ENCODE measurements around the gene CC2D2A.

The CC2D2A gene

DNA sequence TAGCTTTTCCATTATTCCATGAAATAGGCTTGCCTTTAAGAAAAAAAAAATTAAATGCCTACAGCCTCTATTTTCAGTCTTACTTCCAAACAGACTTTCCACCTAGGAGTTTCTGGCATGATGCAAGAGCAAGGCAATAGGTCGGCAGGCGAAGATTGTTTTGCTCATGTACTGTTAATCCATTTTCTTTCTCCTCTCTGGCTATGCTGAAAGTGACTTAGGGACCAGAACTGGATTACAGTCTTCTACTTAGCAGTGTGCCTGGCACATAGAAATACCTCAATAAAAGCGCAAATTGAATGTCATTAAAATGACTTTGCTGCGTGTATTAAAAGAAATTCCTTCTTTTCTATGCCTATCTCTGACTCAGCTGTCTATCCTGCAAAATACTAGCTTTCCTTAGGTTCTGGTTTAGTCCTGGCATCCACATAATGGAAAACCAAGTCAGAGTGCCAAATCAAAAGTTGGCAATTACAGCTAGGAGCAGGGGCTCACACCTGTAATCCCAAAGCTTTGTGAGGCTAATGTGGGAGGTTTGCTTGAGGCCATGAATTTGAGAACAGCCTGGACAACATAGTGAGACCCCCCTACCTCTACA is 51.9 kb downstream of the CC2D2A start:
- no peak for DNase-seq

DNA sequence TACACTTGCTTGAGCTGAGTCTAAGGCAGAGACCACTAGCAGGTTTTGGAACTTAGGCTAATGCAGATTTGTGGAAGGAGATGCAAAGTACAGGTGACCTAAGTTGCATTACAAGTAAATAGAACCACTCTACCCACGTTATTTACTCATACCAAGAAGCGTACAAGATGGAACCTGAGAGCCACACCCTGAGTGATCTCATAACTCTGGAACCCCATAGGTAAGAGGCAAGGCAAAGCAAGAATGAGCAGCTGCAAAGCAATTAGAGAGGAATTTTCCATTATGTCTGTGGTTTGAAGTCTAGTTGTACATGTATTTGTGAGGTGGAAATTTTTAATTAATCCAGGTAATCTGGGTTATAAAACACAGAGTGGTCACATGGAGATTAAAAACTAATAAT is 55.4 kb downstream of the CC2D2A start:
- DNase-seq, result no peak

- no peak for DNase-seq
Measured at GRCh38 chr4:15526924-15527592, 57.4 kb downstream of the CC2D2A start.

DNA sequence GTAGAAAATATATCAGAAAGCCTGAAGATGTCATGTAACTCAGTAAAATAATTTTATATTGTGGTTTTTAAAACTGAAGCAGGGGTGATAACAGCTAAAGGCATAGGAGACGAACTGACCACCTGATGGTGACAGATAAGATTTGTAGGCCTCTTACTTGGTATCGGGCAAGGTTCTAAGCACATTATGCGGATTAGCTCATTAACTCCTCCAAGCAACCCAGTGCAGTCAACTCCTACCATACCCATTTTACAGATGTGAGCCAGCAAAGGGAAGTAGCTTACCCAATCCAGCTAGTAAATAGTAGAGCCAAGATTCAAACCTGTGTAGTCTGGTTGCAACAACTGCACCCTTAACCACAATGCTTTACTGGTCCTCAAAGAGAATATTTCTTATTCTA is 62.1 kb downstream of the CC2D2A start:
- DNase-seq, result no peak

GRCh38 chr4:15533817-15534216 is 64.1 kb downstream of the CC2D2A start:
- no peak for DNase-seq

GRCh38 chr4:15535599-15535998 is 65.9 kb downstream of the CC2D2A start:
- DNase-seq, result no peak

DNA sequence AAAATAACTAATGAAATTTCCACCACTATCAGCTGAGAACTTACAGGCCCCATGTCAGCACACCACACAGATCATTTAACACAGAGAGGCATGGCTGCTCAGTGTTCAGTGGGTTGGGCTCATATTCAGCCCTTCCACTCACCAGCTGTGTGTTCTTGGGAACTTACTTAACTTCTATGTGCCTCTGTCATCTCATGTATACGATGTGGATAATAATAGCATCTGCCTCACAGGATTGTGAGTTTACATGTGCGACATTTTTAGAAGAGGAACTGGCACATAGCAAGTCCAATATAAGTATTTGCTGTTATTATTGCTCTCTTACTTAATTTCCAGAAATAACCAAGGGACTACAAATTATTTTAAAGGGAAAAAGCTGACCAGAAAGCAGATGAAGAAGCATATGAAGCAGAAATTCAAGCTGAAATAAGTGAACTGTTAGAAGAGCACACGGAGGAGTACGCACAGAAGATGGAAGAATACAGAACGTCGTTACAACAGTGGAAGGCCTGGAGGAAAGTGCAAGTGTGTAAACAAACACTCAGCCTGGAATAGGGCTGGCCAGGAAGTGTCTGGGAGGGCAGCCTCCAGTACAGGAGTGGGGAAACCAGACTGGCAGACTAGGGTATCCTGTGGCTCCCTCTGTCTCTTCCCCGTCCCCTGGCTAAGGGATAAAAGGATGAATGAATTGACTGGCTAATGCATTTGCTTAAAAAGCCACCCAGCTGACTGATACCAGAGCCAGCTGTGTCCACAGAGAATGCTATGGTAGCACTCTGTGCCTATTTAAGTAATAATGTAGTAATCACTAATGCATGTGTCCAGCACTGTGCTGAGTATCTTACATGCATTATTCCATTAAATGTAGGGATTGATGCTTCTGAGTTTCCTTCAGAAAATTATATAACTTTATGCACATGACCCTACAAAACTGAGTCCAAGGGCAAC is 67.1 kb downstream of the CC2D2A start:
- DNase-seq, result no peak

DNA sequence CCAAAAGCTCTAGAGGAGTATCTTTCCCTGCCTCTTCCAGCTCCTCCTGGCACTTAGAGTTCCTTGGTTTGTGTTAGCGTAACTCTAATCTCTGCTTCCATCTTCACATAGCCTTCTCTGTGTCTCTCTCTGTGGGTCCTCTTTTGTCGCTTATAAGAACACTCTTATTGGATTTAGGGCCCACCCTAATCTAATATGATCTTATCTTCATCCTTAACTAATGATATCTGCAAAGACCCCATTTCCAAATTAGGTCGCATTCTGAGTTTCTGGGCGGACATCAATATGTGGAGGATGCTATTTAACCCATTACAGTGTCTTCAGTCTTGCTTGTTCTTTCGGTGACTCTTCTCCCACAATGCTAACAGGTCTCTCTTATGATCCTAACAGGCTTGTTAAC is 72.3 kb downstream of the CC2D2A start:
- no peak for DNase-seq

DNA sequence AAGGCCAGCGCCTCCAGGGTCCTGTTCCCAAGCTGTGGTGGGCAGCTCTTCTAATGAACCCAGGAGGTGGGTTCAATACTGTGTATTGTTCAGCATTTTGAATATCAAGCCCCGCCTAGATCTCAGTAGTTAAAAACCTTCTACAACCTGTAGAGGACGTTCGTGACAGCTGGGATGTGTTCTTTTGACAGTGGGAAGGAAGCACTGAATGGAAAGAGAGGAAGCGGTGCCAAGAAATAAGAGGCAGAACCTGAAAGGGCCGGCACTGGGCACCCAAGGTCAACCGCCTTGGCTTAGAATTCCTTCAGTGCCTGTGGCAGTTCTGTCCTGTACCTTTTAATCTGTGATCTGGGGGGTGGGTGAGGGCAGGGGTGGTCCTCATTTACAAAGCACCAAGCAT is 73.1 kb downstream of the CC2D2A start:
- DNase-seq, result no peak

- no peak for DNase-seq
Measured at GRCh38 chr4:15543537-15544247, 74.0 kb downstream of the CC2D2A start.

- no peak for DNase-seq
Measured at GRCh38 chr4:15544248-15544729, 74.6 kb downstream of the CC2D2A start.

GRCh38 chr4:15545371-15545770 is 75.7 kb downstream of the CC2D2A start:
- no peak for DNase-seq

- no peak for DNase-seq
Measured at GRCh38 chr4:15547392-15547791, 77.7 kb downstream of the CC2D2A start.

DNA sequence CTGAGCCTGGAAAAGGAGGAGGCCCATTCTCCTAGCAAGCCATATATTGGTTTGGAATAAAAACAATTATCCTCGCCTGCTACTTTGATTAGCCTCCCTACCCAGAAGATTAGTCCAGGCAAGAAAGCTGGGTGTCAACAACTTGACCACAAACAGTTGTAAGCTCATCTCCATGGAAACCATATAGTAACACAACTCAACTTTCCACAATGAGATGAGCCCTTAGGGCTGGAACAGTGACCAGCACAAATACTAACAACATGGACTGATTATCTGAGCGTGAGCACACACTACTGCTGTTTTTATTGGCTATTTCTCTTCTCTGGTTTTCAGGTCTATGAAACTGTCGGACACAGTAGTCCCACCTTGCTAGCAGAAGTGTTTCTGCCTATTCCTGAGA is 80.8 kb downstream of the CC2D2A start:
- no peak for DNase-seq

DNA sequence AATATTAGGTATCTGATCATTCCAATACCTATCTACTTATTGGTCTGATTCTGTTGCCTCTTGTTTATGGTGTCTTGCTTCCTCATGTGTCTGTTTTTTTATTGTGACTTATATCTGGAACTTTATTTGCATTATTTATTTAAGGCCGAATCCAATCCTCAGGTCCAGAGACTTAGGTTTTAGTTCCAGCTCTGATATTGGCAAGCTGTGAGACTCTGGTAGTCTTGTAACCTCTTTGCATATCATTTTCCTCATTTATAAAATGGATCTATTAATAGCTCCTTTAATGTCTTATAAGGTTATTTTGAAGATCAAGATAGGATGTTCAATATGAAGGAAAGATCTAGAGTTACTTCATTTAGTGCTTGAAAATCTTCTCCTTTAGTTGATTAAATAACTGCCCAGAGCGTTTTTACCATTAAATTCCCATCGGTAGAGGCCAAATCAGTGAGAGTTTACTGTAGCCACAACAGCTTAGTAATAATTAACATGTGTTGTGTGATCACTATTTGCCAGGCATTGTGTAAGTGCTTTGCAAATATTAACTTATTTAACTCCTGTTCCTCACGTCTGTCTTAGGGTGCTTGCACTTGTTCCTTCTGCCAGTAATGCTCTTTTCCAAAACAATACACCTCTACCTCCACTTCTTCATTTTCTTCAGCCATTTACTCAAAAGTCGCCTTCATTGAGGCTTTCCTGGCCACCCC is 82.2 kb downstream of the CC2D2A start:
- no peak for DNase-seq

- DNase-seq, result no peak
Measured at GRCh38 chr4:15552557-15553362, 83.1 kb downstream of the CC2D2A start.

DNA sequence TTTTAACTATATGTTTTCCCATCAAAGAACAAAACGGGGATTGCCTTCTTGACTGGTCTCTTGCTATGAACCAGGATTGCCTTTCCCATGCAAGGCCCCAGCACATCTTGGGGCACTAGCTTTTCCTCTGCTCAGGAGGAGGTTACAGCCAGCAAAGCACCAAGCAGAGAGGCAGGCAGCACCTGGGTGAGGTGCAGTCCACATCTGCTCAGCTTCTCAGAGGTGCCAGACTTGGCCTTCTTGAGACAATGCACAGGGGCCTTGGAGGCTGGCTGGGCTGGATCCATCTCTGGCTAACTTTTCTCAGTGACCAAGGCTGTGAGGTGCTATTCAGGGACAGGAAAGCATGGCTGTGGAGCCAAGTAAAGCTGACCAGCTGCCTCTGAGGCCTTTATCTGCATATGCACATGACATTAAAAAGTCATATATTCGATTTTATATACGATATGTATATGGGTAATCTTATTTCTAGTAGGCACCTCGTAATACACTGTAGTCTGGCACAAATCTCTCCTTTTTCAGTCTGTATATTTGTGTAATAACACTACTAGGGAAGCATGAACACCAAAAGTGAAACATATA is 86.9 kb downstream of the CC2D2A start:
- DNase-seq, result no peak

GRCh38 chr4:15557786-15558550 is 88.3 kb downstream of the CC2D2A start:
- DNase-seq, result no peak

GRCh38 chr4:15558561-15558960 is 88.9 kb downstream of the CC2D2A start:
- DNase-seq, result no peak

DNA sequence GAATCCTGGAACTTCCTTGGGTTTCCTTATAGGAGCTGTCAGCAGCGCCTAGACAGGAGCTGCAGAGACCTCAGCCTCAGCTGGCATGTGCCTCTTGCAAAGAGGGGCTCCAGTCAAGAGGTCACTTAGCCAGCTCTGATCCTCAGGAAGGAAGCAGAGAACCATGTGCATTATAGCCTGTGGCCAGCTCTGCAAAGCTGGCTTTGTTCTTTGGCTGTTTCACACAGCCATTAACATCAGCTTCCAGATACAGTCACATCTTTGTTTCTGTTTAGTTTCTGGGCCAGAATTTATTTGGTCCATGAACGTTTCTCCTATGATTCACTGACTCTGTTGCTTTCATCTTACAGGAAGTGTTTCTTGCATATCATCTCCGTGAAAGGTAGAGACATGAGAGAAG is 92.4 kb downstream of the CC2D2A start:
- DNase-seq, result no peak

Data from activated naive CD4-positive, alpha-beta T cell treated with anti-CD3 and anti-CD28 coated beads, Interleukin-2, amount 50 U/mL, for 16 hours (primary cell).